H9 (cell line): ENCODE measurements around the gene DECR2. TPM values are rescaled to one million over a fixed set of nuclear protein-coding genes. Genes with fewer than 3 reads are reported as not detected.

Experiments used
- DNase-seq: peaks from one replicate; pipeline ENCODE4 v3.0.0-alpha.2; 2017
- H2AFZ ChIP-seq: one replicate; pipeline ENCODE4 v1.6.1; 2013; ENCODE audit warnings: mild to moderate bottlenecking, low read length, control low read depth, moderate library complexity
- H2AK5ac ChIP-seq: 2 replicates; pipeline ENCODE4 v1.6.1; 2013; ENCODE audit warnings: low read length, control low read depth, mixed read lengths; ENCODE audit not compliant: insufficient read length
- H2BK120ac ChIP-seq: one replicate; pipeline ENCODE4 v1.6.1; 2013; ENCODE audit warnings: low read depth, mild to moderate bottlenecking, low read length, control low read depth, inconsistent platforms; ENCODE audit not compliant: poor library complexity, severe bottlenecking
- H2BK12ac ChIP-seq: 2 replicates; pipeline ENCODE4 v1.6.1; 2013; ENCODE audit warnings: low read length, control low read depth, mixed read lengths, low read depth; ENCODE audit not compliant: insufficient read length
- H2BK15ac ChIP-seq: 2 replicates; pipeline ENCODE4 v1.6.1; 2013; ENCODE audit warnings: low read depth, low read length, control low read depth
- H2BK20ac ChIP-seq: one replicate; pipeline ENCODE4 v1.6.1; 2013; ENCODE audit warnings: low read depth, mild to moderate bottlenecking, low read length, control low read depth, inconsistent platforms; ENCODE audit not compliant: poor library complexity, severe bottlenecking
- H2BK5ac ChIP-seq: 2 replicates; pipeline ENCODE4 v1.6.1; 2013; ENCODE audit warnings: low read length, control low read depth, mixed read lengths; ENCODE audit not compliant: insufficient read length
- H3K14ac ChIP-seq: 2 replicates; pipeline ENCODE4 v1.6.1; 2013; ENCODE audit warnings: low read length, control low read depth; ENCODE audit not compliant: insufficient read depth
- H3K18ac ChIP-seq: 2 replicates; pipeline ENCODE4 v1.6.1; 2013; ENCODE audit warnings: low read depth, mild to moderate bottlenecking, mixed read lengths, low read length, control low read depth; ENCODE audit not compliant: insufficient read length
- H3K23ac ChIP-seq: 2 replicates; pipeline ENCODE4 v1.6.1; 2013; ENCODE audit warnings: low read length, control low read depth, mixed read lengths, low read depth; ENCODE audit not compliant: insufficient read length
- H3K23me2 ChIP-seq: 2 replicates; pipeline ENCODE4 v1.6.1; 2013; ENCODE audit warnings: low read depth, mild to moderate bottlenecking, mixed read lengths, low read length, control low read depth; ENCODE audit not compliant: insufficient read length, poor library complexity, severe bottlenecking
- H3K27ac ChIP-seq: 2 replicates; pipeline ENCODE4 v1.5.1; 2013; ENCODE audit warnings: low read length, control low read depth, mixed read lengths, low read depth; ENCODE audit not compliant: insufficient read length
- H3K27me3 ChIP-seq: 2 replicates; pipeline ENCODE4 v1.6.1; 2013; ENCODE audit warnings: low read length, control low read depth, inconsistent platforms; ENCODE audit not compliant: insufficient read depth
- H3K4ac ChIP-seq: 2 replicates; pipeline ENCODE4 v1.6.1; 2013; ENCODE audit warnings: low read depth, mild to moderate bottlenecking, control low read depth, inconsistent platforms, low read length, moderate library complexity
- H3K4me1 ChIP-seq: 2 replicates; pipeline ENCODE4 v1.6.1; 2013; ENCODE audit warnings: low read length, control low read depth, inconsistent platforms; ENCODE audit not compliant: insufficient read depth
- H3K4me2 ChIP-seq: 2 replicates; pipeline ENCODE4 v1.6.1; 2013; ENCODE audit warnings: low read length, control low read depth, mixed read lengths; ENCODE audit not compliant: insufficient read length, insufficient read depth
- H3K56ac ChIP-seq: 2 replicates; pipeline ENCODE4 v1.6.1; 2013; ENCODE audit warnings: low read depth, mild to moderate bottlenecking, mixed read lengths, low read length, control low read depth; ENCODE audit not compliant: insufficient read length
- H3K79me1 ChIP-seq: 2 replicates; pipeline ENCODE4 v1.6.1; 2013; ENCODE audit warnings: low read depth, mild to moderate bottlenecking, moderate library complexity, low read length, control low read depth, inconsistent platforms; ENCODE audit not compliant: insufficient read depth, poor library complexity, severe bottlenecking
- H3K79me2 ChIP-seq: 2 replicates; pipeline ENCODE4 v1.6.1; 2013; ENCODE audit warnings: low read length, control low read depth, inconsistent platforms; ENCODE audit not compliant: insufficient read depth
- H3K9ac ChIP-seq: 2 replicates; pipeline ENCODE4 v1.6.1; 2013; ENCODE audit warnings: low read length, control low read depth, mixed read lengths; ENCODE audit not compliant: insufficient read length; ENCODE audit errors: extremely low read depth
- H3K9me3 ChIP-seq: one replicate; pipeline ENCODE4 v1.6.1; 2013; ENCODE audit warnings: low read depth, low read length, inconsistent platforms; ENCODE audit not compliant: control insufficient read depth
- H3T11ph ChIP-seq: one replicate; pipeline ENCODE4 v1.6.1; 2013; ENCODE audit warnings: mild to moderate bottlenecking, low read length, control low read depth, inconsistent platforms
- H4K20me1 ChIP-seq: one replicate; pipeline ENCODE4 v1.6.1; 2013; ENCODE audit not compliant: control insufficient read depth, insufficient read length, insufficient read depth
- H4K5ac ChIP-seq: 2 replicates; pipeline ENCODE4 v1.6.1; 2013; ENCODE audit warnings: low read depth, mild to moderate bottlenecking, mixed read lengths, low read length, control low read depth; ENCODE audit not compliant: insufficient read length
- H4K8ac ChIP-seq: replicated peaks from 2 replicates; pipeline ENCODE4 v1.6.1; 2013; ENCODE audit warnings: low read length, control low read depth, mixed read lengths, low read depth; ENCODE audit not compliant: insufficient read length
- H4K91ac ChIP-seq: 2 replicates; pipeline ENCODE4 v1.6.1; 2013; ENCODE audit warnings: low read depth, mild to moderate bottlenecking, moderate library complexity, mixed read lengths, low read length, control low read depth; ENCODE audit not compliant: insufficient read length
- H3K27ac Mint-ChIP-seq, 3 experiments: 2 replicates in 2 of 3; 3 replicates in 1 of 3; pipeline ENCODE4 v1.8.0; 2020 to 2021; ENCODE audit warnings: mixed read lengths in 3 of 3, mild to moderate bottlenecking in 1 of 3, moderate library complexity in 1 of 3
- H3K27me3 Mint-ChIP-seq: 2 replicates; pipeline ENCODE4 v1.8.0; 2021; ENCODE audit warnings: low read depth, mild to moderate bottlenecking, moderate library complexity, mixed read lengths
- H3K36me3 Mint-ChIP-seq, 3 experiments: 2 replicates in 2 of 3; 3 replicates in 1 of 3; pipeline ENCODE4 v1.8.0; 2020 to 2021; ENCODE audit warnings: low read depth in 3 of 3, mixed read lengths in 3 of 3; ENCODE audit not compliant: insufficient read depth in 1 of 3
- H3K4me1 Mint-ChIP-seq, 2 experiments: 2 replicates each; pipeline ENCODE4 v1.8.0; 2020; ENCODE audit warnings: mixed read lengths in 2 of 2
- H3K4me3 Mint-ChIP-seq, 2 experiments: 2 replicates in 1 of 2; 3 replicates in 1 of 2; pipeline ENCODE4 v1.8.0; 2020 to 2021; ENCODE audit warnings: mild to moderate bottlenecking in 2 of 2, mixed read lengths in 2 of 2, moderate library complexity in 1 of 2
- H3K9me3 Mint-ChIP-seq, 2 experiments: 2 replicates in 1 of 2; 3 replicates in 1 of 2; pipeline ENCODE4 v1.8.0; 2020; ENCODE audit warnings: mild to moderate bottlenecking in 2 of 2, mixed read lengths in 2 of 2, moderate library complexity in 1 of 2
- CTCF ChIP-seq: fragments of 200-600 bp; sonication (generic); conservative IDR thresholded peaks from 3 replicates; pipeline ENCODE4 v1.8.0; 2021; ENCODE audit warnings: antibody characterized with exemption, mild to moderate bottlenecking
- WGBS: extraction: QIAGEN DNeasy Blood & Tissue Kit; methylation state at CpG from one replicate; pipeline ENCODE4 v1.1.7; 2013; ENCODE audit warnings: missing lambda C conversion rate, low lambda C conversion rate, mixed read lengths; ENCODE audit not compliant: insufficient read length; ENCODE audit errors: extremely low coverage; 5-methylcytosine and 5-hydroxymethylcytosine counted together
- total RNA-seq: library from RNA; stranded (reverse); gene quantifications from 2 replicates; pipeline ENCODE4 v1.2.1, GENCODE V29; 2021

The DECR2 gene
- total RNA-seq, 1 experiment from 2014 or later: 39.3 TPM

GRCh38 chr16:444027-444426 is 42.3 kb downstream of the DECR2 start:
- H3K27me3 ChIP-seq: no peaks in the 10 kb centered on the region
- H2BK120ac ChIP-seq: no peak overlapping the region
- no peak overlapping the region for H3T11ph ChIP-seq
- no peak overlapping the region for H3K56ac ChIP-seq
- Mint-ChIP-seq H3K9me3 (no peaks in the 10 kb centered on the region), H3K27me3 (no peaks in the 10 kb centered on the region; the same call in 1 of the 2 replicates), H3K27ac (peak overlapping the region in 2 of 3 experiments; percentile 11 to 58; a peak in 4 of 7 replicates), H3K4me1 (peaks cover 10 to 20% of the 10 kb centered on the region in 2 experiments; a peak in 3 of 4 replicates), H3K36me3 (peaks cover 4 to 11% (median 9%) of the 10 kb centered on the region in 3 experiments; a peak in 5 of 7 replicates), H3K4me3 (no peak overlapping the region)
- H3K4ac ChIP-seq: no peak overlapping the region
- TF ChIP-seq CTCF: no peak
- no peak overlapping the region for H3K18ac ChIP-seq
- H4K91ac ChIP-seq: no peak overlapping the region
- H2AFZ ChIP-seq: no peak overlapping the region
- H2AK5ac ChIP-seq: no peak overlapping the region
- no peak overlapping the region for H2BK20ac ChIP-seq
- H4K8ac ChIP-seq: no peak overlapping the region
- no peak overlapping the region for H4K5ac ChIP-seq
- WGBS: no CpG with 5 or more reads among the region's 10 CpGs
- H3K23ac ChIP-seq: no peak overlapping the region
- no peak overlapping the region for H3K27ac ChIP-seq
- H3K9ac ChIP-seq: no peak overlapping the region
- H3K79me2 ChIP-seq: no peaks in the 10 kb centered on the region
- no peaks in the 10 kb centered on the region for H3K4me1 ChIP-seq
- no peak overlapping the region for H2BK15ac ChIP-seq
- no peak overlapping the region for H3K4me2 ChIP-seq
- H3K14ac ChIP-seq: no peak overlapping the region
- H3K9me3 ChIP-seq: no peaks in the 10 kb centered on the region
- H2BK12ac ChIP-seq: no peak overlapping the region
- H3K23me2 ChIP-seq: no peaks in the 10 kb centered on the region
- H4K20me1 ChIP-seq: no peaks in the 10 kb centered on the region
- DNase-seq: no peak
- H2BK5ac ChIP-seq: no peak overlapping the region
- no peaks in the 10 kb centered on the region for H3K79me1 ChIP-seq
